ENCODE data around the gene RNF39. TPM values are rescaled to one million over a fixed set of nuclear protein-coding genes. Genes with fewer than 3 reads are reported as not detected.

The RNF39 gene
- total and polyA plus RNA-seq, 2 of the 13 experiments (the other 11 are each of a cell fraction or from before 2014, with no cell fraction given): 0.13 to 1.8 TPM

- TF ChIP-seq ZNF225 (CRISPR knock-in tag; IDR thresholded peaks at IDR 0.05) (0 out of 2 replicates have a peak, but pooled peaks have one; percentile 64), ZNF747 (CRISPR knock-in tag; IDR thresholded peaks at IDR 0.05; ENCODE audit: borderline replicate concordance) (peak; percentile 81; the same call in 1 of the 2 replicates), RNF2 (conservative IDR thresholded peaks at IDR 0.05; ENCODE audit: low read depth) (peak; percentile 44; the same call in 1 of the 2 replicates), ZNF460 (CRISPR knock-in tag; IDR thresholded peaks at IDR 0.05; ENCODE audit: borderline replicate concordance) (no peak), ZNF337 (CRISPR knock-in tag; IDR thresholded peaks at IDR 0.05; ENCODE audit: borderline replicate concordance, low read depth) (no peak), ZSCAN12 (CRISPR knock-in tag; IDR thresholded peaks at IDR 0.05) (no peak), ZSCAN22 (CRISPR knock-in tag; IDR thresholded peaks at IDR 0.05) (0 out of 2 replicates have a peak, but pooled peaks have one; percentile 32), HOXA3 (CRISPR knock-in tag; IDR thresholded peaks at IDR 0.05) (peak; percentile 87), DMAP1 (CRISPR knock-in tag; IDR thresholded peaks at IDR 0.05) (peak; percentile 80), NFE2L2 (IDR thresholded peaks at IDR 0.05; ENCODE audit: low read length) (no peak; the same call in 1 of the 2 replicates), FOSL1 (CRISPR knock-in tag; IDR thresholded peaks at IDR 0.05; ENCODE audit: borderline replicate concordance) (no peak), STAG1 (CRISPR knock-in tag; IDR thresholded peaks at IDR 0.05) (no peak), ZBTB7B (CRISPR knock-in tag; IDR thresholded peaks at IDR 0.05) (peak; percentile 87), FOXC1 (CRISPR knock-in tag; IDR thresholded peaks at IDR 0.05; ENCODE audit: borderline replicate concordance) (peak; percentile 78), CBX1 (IDR thresholded peaks at IDR 0.05; ENCODE audit: low read depth) (peak; percentile 34), ZNF646 (CRISPR knock-in tag; IDR thresholded peaks at IDR 0.05) (no peak), PHF8 (CRISPR knock-in tag; IDR thresholded peaks at IDR 0.05) (peak; percentile 82), HNRNPLL (IDR thresholded peaks at IDR 0.05; ENCODE audit: low read depth, low read length, poor library complexity, severe bottlenecking) (peak; percentile 95)
Observed at GRCh38 chr6:30066577-30067459, 8.8 kb downstream of the RNF39 start, which contains the start of gene PPP1R11 (continued).

Data from HepG2 (cell line).